ENCODE data around the gene DNAJC11. TPM values are rescaled to one million over a fixed set of nuclear protein-coding genes. Genes with fewer than 3 reads are reported as not detected.
"Not testable (repeated sequence)": the region's sequence is repeated elsewhere in the genome, so short reads cannot be mapped to it uniquely, and the experiment has no call there.

DNAJC11 gene
- polyA plus RNA-seq, 1 experiment: 41.9 TPM

- Histone ChIP-seq H3K27ac (ENCODE audit: low read depth, low read length) (peak overlapping the region; percentile 39), H3K4me3 (ENCODE audit: low read depth, low read length) (no peak overlapping the region), H3K9me3 (ENCODE audit: control insufficient read depth, insufficient read depth, low read length) (no peaks in the 10 kb centered on the region), H3K27me3 (ENCODE audit: control insufficient read depth, insufficient read depth, low read length) (no peaks in the 10 kb centered on the region)
- DNase-seq (ENCODE audit: low read depth, low spot score): peak; percentile 49
- POLR2A ChIA-PET: no interaction called here
- TF ChIP-seq, protein P1, sequence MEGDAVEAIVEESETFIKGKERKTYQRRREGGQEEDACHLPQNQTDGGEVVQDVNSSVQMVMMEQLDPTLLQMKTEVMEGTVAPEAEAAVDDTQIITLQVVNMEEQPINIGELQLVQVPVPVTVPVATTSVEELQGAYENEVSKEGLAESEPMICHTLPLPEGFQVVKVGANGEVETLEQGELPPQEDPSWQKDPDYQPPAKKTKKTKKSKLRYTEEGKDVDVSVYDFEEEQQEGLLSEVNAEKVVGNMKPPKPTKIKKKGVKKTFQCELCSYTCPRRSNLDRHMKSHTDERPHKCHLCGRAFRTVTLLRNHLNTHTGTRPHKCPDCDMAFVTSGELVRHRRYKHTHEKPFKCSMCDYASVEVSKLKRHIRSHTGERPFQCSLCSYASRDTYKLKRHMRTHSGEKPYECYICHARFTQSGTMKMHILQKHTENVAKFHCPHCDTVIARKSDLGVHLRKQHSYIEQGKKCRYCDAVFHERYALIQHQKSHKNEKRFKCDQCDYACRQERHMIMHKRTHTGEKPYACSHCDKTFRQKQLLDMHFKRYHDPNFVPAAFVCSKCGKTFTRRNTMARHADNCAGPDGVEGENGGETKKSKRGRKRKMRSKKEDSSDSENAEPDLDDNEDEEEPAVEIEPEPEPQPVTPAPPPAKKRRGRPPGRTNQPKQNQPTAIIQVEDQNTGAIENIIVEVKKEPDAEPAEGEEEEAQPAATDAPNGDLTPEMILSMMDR (IDR thresholded peaks at IDR 0.05; ENCODE audit: low read depth, low read length): no peak
- CTCF ChIA-PET: interaction anchor here (3.1 kb wide), 1 partner anchor 9 kb away, joined by 19 read pairs; no protein-coding TSS in a partner anchor
Measured at GRCh38 chr1:6638226-6638625, 63.4 kb downstream of the DNAJC11 start.

DNA sequence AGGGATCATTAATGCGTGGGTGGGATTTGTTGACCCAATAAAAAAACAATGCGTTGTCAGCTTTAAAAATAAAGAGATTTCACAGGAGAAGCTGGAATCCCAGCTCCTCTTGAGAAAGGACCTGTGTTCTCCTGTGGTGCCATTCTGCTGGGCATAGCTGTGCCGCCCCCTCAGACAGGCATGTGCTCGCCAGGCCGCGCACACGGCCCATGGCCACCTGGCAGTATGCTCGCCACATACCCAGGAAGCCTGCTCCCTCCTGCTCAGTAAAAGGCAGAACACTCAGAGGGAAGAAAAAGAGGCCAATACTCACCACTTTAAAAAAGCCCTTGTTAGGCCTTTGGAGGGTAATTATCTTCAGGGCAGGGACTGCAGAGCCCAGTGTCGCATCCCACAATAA lies 63.8 kb downstream of the DNAJC11 start:
- H3K27me3 ChIP-seq (ENCODE audit: control insufficient read depth, insufficient read depth, low read length): no peaks in the 10 kb centered on the region
- no peak overlapping the region for H3K27ac ChIP-seq (ENCODE audit: low read depth, low read length)
- no peaks in the 10 kb centered on the region for H3K9me3 ChIP-seq (ENCODE audit: control insufficient read depth, insufficient read depth, low read length)
- ChIA-PET CTCF (interaction anchor here (3.1 kb wide), 1 partner anchor 9 kb away, joined by 19 read pairs; no protein-coding TSS in a partner anchor), POLR2A (no interaction called here)
- DNase-seq (ENCODE audit: low read depth, low spot score): no peak
- no peak overlapping the region for H3K4me3 ChIP-seq (ENCODE audit: low read depth, low read length)
- TF ChIP-seq, protein P1 (IDR thresholded peaks at IDR 0.05; ENCODE audit: low read depth, low read length): no peak

- H3K9me3 ChIP-seq (ENCODE audit: control insufficient read depth, insufficient read depth, low read length); POLR2A ChIA-PET; H3K4me3 ChIP-seq (ENCODE audit: low read depth, low read length); H3K27me3 ChIP-seq (ENCODE audit: control insufficient read depth, insufficient read depth, low read length); DNase-seq (ENCODE audit: low read depth, low spot score); H3K27ac ChIP-seq (ENCODE audit: low read depth, low read length): not testable (repeated sequence)
- CTCF ChIA-PET: interaction anchor here (0.9 to 3.1 kb wide), 3 partner anchors 10 to 147 kb away, joined by 3 to 19 read pairs (median 4); no protein-coding TSS in a partner anchor
Measured at GRCh38 chr1:6636778-6637177, 64.8 kb downstream of the DNAJC11 start.

DNA sequence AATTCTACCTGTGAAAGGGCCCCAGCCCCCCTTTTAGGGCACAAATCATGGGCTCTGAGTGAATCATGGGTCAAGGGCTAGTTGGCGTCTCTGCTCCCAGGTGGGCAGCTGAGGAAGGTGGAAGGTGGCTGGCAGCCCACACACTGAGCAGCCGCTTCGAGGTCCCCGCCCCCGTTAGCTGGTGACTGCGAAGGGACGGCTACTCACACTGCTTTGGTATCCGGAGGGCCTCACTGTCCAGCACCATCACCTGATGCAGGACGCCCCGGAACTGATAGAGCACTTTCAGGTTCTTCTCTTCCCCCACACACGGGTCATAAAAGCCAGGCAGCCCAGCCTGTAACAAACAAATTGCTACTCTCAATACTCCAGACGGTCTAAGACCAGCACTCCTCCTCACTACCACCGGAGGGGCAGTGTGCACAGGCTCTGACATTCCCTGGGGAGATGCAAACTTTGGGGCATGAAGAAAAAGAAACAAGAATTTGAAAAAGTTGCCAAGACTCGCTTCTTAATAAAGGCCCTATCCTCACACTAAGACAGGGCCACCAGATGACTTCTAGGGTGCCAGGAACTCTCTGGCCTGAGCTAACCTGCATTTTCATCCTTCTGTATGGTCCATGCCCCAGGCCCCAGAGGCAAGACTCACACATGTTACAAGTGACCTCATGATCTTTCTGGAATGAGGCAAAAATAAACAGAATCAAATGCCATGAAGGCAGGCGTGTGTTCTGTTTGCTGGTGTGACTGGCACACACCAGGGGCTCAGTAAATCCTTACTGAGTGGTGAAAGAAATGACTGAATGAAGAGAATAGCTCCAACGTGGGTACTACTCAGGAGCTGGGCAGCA lies 65.5 kb downstream of the DNAJC11 start:
- no peak overlapping the region for H3K4me3 ChIP-seq (ENCODE audit: low read depth, low read length)
- ChIA-PET CTCF (interaction anchor here (0.9 to 3.1 kb wide), 3 partner anchors 11 to 146 kb away, joined by 3 to 19 read pairs (median 4); no protein-coding TSS in a partner anchor), POLR2A (interaction anchor here (0.5 kb wide), 1 partner anchor 20 kb away, joined by 3 read pairs; no protein-coding TSS in a partner anchor)
- DNase-seq (ENCODE audit: low read depth, low spot score): no peak
- no peak overlapping the region for H3K27ac ChIP-seq (ENCODE audit: low read depth, low read length)
- no peaks in the 10 kb centered on the region for H3K9me3 ChIP-seq (ENCODE audit: control insufficient read depth, insufficient read depth, low read length)
- H3K27me3 ChIP-seq (ENCODE audit: control insufficient read depth, insufficient read depth, low read length): no peaks in the 10 kb centered on the region
- TF ChIP-seq, protein P1 (IDR thresholded peaks at IDR 0.05; ENCODE audit: low read depth, low read length): 0 out of 2 replicates have a peak, but pooled peaks have one; percentile 24

DNA sequence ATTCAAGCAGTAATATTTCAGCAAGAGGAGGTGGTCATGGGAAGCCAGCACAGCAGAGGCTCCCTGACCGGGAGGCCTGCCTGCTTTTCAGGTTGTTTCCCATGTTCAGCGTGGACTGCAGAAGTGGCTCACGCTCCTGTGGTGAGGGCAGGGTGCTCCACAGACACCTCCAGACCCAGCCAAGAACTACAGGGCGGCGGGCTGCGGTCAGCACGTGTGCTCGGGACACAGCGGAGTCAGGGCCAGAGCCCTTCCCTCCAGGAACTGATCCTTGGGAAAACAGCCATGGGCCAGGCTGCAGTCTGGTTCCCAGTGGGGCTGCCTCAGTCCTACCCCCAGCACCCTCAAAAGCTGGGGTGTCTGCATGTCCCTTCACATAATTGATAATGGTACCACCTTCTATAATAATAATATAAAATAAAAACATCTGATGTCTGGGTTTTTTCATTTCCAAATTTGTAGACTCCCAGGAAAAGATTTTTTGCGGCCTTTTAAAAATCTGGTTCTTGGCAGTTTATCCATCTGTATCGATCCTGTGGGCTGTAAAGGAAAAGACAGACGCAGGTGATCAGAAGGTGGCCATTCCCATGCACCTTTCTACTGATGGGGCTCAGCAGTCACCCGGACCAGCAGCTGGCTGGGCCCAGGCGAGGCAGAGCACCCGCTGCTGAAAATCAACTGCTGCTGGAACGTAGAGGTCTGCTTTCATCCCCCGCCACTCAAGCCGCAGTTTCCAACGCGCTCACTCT lies 66.3 kb downstream of the DNAJC11 start:
- ChIA-PET CTCF (interaction anchor here (0.7 kb wide), 1 partner anchor 112 kb away, joined by 3 read pairs; no protein-coding TSS in a partner anchor), POLR2A (no interaction called here)
- DNase-seq (ENCODE audit: low read depth, low spot score): no peak

More for the DNA sequence above, 66.3 kb downstream of the DNAJC11 start:
- Histone ChIP-seq H3K4me3 (ENCODE audit: low read depth, low read length) (no peak overlapping the region), H3K27ac (ENCODE audit: low read depth, low read length) (no peak overlapping the region), H3K27me3 (ENCODE audit: control insufficient read depth, insufficient read depth, low read length) (no peaks in the 10 kb centered on the region), H3K9me3 (ENCODE audit: control insufficient read depth, insufficient read depth, low read length) (no peaks in the 10 kb centered on the region)
- TF ChIP-seq, protein P1 (IDR thresholded peaks at IDR 0.05; ENCODE audit: low read depth, low read length): no peak
